Caki2 (cell line): Measurements from ENCODE around the gene ACER2. TPM values are rescaled to one million over a fixed set of nuclear protein-coding genes. Genes with fewer than 3 reads are reported as not detected.
A peak's percentile ranks its signal among the peaks of the same experiment; 100 is the strongest.

Source experiments
- DNase-seq: peaks from one replicate; pipeline ENCODE4 v3.0.0-alpha.2; 2015; ENCODE audit warnings: low read depth
- in situ Hi-C: cut with HindIII; loops from 2 replicates; pipeline ENCODE4 v1.10.0; 2016; ENCODE audit warnings: low sequenced_read_pairs, low pct_unique_long_range_greater_than_20kb, mixed read lengths
- total RNA-seq: library from RNA; depleted of rRNA; stranded (reverse); fragments of >200 nt; shearing (Covaris generic); gene quantifications from 2 replicates; pipeline ENCODE4 v1.2.3, GENCODE V29; 2014; ENCODE audit warnings: low replicate concordance

ACER2 gene
- total RNA-seq, 1 experiment from 2014 or later = 1.7 TPM

DNA sequence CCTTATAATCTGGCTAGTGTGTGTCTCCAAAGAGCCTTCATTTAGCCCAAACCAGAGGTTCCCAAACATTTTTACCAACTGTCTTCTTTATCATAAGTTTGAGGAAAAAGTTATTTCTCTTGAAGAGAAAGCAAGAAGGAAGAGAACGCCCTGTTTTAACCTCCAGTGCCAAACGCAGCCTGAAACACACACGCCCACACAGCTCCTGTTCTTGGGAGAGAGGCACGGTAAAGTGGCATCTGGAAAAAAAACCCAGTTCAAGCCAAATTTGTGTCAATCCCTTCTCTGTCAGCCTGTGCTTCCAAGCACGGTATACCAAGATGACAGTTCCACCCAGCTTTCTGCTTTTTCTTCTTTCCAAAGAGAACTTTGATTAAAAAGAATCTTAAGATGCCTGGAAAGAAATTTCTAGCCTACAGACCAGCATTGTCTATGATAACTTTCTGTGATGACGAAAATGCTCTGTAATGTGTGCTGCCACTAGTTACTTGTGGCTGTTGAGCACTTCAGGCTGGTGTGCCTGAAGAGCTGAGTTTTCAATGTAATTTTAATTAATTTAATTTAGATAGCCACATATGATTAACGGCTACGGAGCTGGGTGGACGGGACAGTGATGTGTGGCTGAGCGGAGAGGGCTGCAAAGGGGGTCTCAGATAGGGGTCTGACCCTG, 62.3 kb downstream of the ACER2 start:
- DNase-seq = no peak
- in situ Hi-C loops = no loop called here

DNA sequence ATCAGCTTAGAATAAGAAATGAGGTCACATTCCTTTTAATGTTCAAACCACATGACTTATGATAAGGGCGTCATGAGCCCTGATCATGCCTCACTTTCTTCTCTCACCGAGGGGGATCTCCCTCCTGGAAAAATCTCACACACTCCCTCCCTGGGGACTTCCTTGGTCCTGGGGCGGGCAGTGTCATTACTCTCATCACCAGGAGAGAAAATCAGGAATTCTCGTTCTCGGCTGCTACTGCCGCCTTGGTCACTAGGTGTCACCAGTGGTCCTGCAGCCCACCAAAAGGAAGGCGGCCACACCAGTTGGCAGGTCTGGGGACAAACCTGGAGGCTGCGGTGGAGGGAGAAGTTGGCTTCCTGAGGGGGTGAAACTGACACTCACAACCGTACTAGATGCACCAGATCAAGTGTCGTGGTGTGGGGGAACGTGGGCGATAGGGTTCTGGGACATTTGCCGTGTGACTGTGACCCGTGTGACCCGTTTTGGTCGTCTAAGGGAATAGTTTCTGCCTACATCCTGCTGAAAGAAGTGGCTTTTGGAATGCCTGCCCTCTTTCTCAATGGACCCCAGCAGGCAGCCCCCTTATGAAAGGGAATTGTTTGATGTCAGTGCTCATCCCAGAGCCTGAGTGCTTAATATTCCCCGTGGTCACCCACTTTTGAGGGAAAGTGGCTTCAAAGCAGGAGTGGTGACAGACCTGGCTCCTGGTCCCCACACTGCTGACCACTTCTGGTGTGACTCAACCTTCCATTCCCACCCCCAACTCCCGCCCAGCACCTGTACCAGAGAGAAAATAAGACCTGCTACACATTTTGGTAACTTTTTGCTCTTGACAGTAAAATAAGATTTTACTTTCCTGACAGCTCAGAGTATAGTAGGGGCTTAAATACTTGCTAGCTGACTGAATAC, 63.2 kb downstream of the ACER2 start:
- peak; percentile 74 for DNase-seq
- in situ Hi-C loops = no loop called here

GRCh38 chr9:19473605-19474004, 64.8 kb downstream of the ACER2 start:
- in situ Hi-C loops = no loop called here
- no peak for DNase-seq

GRCh38 chr9:19479874-19480273, 71.1 kb downstream of the ACER2 start:
- in situ Hi-C loops = no loop called here

DNA sequence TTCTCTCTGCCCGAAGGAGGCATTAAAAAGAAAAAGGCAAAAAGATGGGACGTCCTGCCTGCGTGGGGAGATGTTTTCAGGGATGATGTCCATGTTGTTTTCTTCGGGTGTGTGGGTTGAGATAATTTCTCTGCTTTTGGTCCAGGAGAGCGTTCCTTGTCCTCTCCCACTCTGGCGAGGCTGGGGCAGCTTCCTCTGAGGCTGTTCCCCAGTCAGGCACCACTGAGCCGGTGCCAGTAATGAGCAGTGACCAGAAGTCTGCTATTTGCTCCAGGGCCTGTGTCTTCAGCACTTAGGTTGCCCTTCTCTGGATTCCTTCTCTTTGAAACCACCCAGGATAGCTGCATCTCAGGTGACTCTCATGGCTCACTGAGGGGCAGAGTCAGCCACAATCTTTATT, 71.5 kb downstream of the ACER2 start:
- in situ Hi-C loops = no loop called here
- DNase-seq = no peak

More at GRCh38 chr9:19479874-19480273, 71.1 kb downstream of the ACER2 start:
- DNase-seq = no peak

DNA sequence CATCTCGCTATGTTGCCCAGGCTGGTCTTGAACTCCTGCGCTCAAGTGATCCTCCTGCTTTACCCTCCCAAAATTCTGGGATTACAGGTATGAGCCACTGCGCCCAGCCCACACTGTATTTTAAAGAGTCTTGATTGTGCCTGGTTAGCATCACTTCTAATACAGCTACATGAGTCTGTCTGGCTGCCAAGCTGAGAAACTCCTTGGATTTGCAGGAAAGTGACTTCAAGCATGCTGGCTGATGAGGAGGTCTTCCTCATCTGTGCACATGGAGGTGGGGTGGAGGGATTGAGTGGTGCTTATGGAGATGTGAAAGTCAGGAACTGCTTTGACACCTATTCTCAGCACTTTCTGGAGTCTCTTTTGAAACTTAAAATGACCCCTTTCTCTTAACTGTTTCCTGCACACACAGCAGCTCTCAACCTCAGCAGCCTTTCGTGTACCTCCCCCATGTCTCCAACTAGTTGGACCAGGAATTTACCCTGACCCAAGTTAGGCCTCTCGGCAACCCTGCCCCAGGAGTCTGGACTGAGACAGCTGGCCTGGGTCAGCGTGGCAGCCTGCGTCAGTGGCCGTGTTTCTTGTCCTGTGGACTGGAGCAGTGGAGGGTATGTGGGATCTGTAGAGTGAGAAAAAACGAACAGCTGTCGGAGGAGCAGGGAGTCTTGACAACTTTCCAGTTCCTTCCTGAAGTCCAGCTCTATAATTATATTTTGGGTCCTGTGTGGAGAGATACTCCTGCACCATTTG, 72.5 kb downstream of the ACER2 start:
- in situ Hi-C loops = no loop called here

DNA sequence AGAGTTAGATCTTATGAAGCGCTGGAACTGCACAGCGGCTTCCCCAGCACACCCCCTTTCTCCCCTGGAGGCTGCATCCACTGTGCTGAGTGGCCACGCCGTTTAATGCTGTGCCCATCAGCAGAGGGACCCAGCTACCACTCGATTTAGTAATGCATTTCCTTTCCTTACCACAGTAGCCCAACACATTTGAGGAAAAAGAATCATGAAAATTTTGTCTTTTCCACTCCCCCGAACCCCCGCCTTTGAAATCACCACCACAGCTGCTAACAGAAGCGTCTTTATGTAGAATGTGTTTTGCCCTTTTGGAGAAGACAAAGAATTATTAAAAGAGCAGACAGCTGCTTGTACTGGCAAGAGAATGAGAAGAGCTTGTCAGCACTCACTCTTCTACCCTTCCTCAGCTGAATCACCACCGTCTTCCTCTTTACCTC, 73.2 kb downstream of the ACER2 start:
- DNase-seq = no peak
- in situ Hi-C loops = no loop called here

More for the DNA sequence above, 72.5 kb downstream of the ACER2 start:
- DNase-seq = no peak

DNA sequence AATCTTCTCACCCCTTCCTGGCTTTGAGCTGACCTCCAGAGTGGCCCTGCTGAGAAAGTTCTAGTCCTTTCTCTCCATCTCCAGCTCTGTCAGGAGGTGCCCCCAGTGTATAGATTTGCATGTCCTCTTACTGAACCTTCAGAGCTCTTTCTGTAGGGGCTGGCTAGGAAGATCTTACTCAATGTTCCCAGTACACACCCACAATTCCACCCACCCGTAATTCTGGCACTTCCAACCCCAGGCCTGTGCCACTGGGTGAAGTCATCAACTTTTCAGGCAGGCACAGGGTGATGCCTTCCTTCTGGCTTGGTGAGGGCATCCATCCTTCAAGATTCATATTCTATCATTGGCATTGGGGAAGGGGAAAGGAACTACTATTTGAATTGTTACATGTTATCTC, 75.9 kb downstream of the ACER2 start:
- in situ Hi-C loops = no loop called here
- DNase-seq = no peak

- DNase-seq = no peak
- in situ Hi-C loops = no loop called here
These were observed 76.4 kb downstream of the ACER2 start for GRCh38 chr9:19485193-19485592.

- in situ Hi-C loops = no loop called here
- no peak for DNase-seq
These were observed 78.0 kb downstream of the ACER2 start for GRCh38 chr9:19486803-19487202.

DNA sequence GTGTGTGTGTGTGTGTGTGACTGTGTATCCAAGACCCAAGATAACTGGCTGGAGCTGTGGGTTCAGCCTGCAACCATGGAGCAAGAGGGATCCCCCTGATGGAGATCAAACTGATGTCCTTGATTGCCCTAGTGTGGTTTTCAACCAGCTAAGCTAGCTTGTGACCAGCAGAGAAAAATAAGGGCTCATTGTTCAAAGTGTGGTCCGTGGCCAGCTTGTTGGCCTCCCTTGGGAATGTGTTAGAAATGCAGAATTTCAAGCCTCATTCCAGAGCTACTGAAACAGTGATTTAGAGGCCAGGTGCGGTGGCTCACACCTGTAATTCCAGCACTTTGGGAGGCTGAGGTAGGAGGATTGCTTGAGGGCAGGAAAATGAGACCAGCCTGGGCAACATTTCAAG, 79.9 kb downstream of the ACER2 start:
- in situ Hi-C loops = no loop called here
- DNase-seq = no peak

GRCh38 chr9:19490269-19490668, 81.5 kb downstream of the ACER2 start:
- in situ Hi-C loops = no loop called here
- DNase-seq = no peak

DNA sequence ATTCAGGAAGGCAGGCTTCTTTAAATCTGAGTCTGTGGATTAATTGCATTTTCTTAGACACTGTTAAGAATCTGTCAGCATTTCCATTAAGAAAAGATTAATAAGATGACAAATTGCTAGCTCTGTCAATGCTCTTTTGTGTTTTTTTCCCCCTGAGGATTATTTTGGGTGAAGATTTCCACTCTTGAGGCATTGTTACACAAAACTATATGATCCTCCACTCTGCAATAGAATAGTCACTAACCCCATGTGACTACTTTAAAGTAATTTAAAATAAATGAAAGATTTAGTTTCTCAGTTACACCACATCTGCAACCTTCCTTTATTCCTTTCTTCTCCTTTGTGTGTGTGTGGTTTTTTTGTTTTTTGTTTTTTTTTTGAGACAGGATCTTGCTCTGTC, 82.0 kb downstream of the ACER2 start:
- in situ Hi-C loops = no loop called here
- no peak for DNase-seq

DNA sequence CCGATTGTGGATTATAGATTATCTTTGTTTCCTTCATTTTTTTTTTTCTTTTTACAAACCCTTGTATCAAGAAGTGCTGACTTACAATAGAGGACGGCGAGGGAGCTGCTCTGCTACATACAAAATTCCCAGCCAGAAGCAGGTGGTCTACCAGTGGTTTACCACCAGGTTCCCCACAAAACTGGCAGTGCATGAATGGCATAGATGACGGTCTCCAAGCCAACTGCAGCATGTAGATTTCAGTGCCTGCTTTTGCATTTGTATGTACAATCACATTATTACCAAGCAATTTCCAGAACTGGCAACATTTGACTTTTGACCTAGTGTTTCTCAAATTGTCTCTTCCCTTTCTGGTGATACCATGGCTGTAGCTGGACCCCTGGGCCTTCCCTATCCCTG, 84.0 kb downstream of the ACER2 start:
- no peak for DNase-seq
- in situ Hi-C loops = no loop called here

GRCh38 chr9:19493174-19493811, 84.5 kb downstream of the ACER2 start:
- peak; percentile 23 for DNase-seq
- in situ Hi-C loops = no loop called here

GRCh38 chr9:19493876-19494275, 85.1 kb downstream of the ACER2 start:
- no peak for DNase-seq
- in situ Hi-C loops = no loop called here

- in situ Hi-C loops = no loop called here
- no peak for DNase-seq
These were observed 86.6 kb downstream of the ACER2 start for GRCh38 chr9:19495186-19496028.
